H1 (cell line): Measurements from ENCODE around the gene KRT81. TPM values are rescaled to one million over a fixed set of nuclear protein-coding genes. Genes with fewer than 3 reads are reported as not detected.

ENCODE experiments used
- CTCF ChIP-seq, 3 experiments: IDR thresholded peaks; 1 replicate in 2 of 3; 2 replicates in 1 of 3; pipeline versions ENCODE4 v1.5.1 to v1.6.1; 2011; ENCODE audit warnings: low read length in 3 of 3, mild to moderate bottlenecking in 3 of 3, inconsistent platforms in 2 of 3, low read depth in 1 of 3, moderate library complexity in 1 of 3; ENCODE audit not compliant: insufficient read depth in 1 of 3; ENCODE audit errors: control extremely low read depth in 1 of 3
- EZH2 ChIP-seq: fragments of 200-600 bp; sonication (generic); IDR thresholded peaks from 2 replicates; pipeline ENCODE4 v1.7.1; 2012; ENCODE audit warnings: low read depth, mild to moderate bottlenecking, moderate library complexity, low read length, inconsistent platforms; ENCODE audit not compliant: severe bottlenecking
- polyA plus RNA-seq, 7 experiments: library from polyadenylated mRNA; depleted of rRNA in 3 of 7; stranded (reverse) in 5 of 7; unstranded in 2 of 7; fragments of >200 nt in 5 of 7; fragments of 200-250 nt in 2 of 7; gene quantifications; 1 replicate in 5 of 7; 2 replicates in 1 of 7; 4 replicates in 1 of 7; pipeline versions ENCODE4 v1.2.1 to v1.2.3, GENCODE V29; 2011 to 2013; ENCODE audit warnings: missing spikeins in 2 of 7, mixed read lengths in 2 of 7
- total RNA-seq: library from RNA; stranded (reverse); fragmentation: NEBNext Ultra II Directional; extraction: Animal tissue kit (Norgen Biotek cat#: 25700); gene quantifications from 2 replicates; pipeline ENCODE4 v1.2.1, GENCODE V29; 2021

Gene KRT81
- total and polyA plus RNA-seq, 2 of the 8 experiments (the other 6 are each of a cell fraction or from before 2014, with no cell fraction given): not detected

GRCh38 chr12:52316701-52317100 is 25.4 kb upstream of the KRT81 start (continued):
- TF ChIP-seq CTCF (IDR thresholded peaks at IDR 0.05; ENCODE audit: control extremely low read depth in 1 of 3, insufficient read depth in 1 of 3, low read depth in 1 of 3, low read length in 3 of 3): no peak
- no peak for TF ChIP-seq EZH2
